Activated naive CD4-positive, alpha-beta T cell treated with anti-CD3 and anti-CD28 coated beads, Interleukin-2, amount 50 U/mL, for 16 hours (primary cell): ENCODE results near the gene KCNC2.

Experiments
- DNase-seq: peaks from one replicate; pipeline ENCODE4 v3.0.0-alpha.2; 2020

Gene KCNC2

GRCh38 chr12:75157385-75157784, 52.3 kb downstream of the KCNC2 start:
- DNase-seq: no peak

- no peak for DNase-seq
These were observed 53.7 kb downstream of the KCNC2 start for GRCh38 chr12:75155962-75156361.

- DNase-seq: no peak
These were observed 55.3 kb downstream of the KCNC2 start for GRCh38 chr12:75154388-75154787.

GRCh38 chr12:75139196-75139595, 70.4 kb downstream of the KCNC2 start:
- no peak for DNase-seq

GRCh38 chr12:75137896-75138295, 71.7 kb downstream of the KCNC2 start:
- DNase-seq: no peak

- DNase-seq: no peak
These were observed 74.6 kb downstream of the KCNC2 start for GRCh38 chr12:75135026-75135425.

- DNase-seq: no peak
These were observed 78.8 kb downstream of the KCNC2 start for GRCh38 chr12:75130811-75131210.

- DNase-seq: no peak
These were observed 80.4 kb downstream of the KCNC2 start for GRCh38 chr12:75129275-75129674.

GRCh38 chr12:75121036-75121705, 88.5 kb downstream of the KCNC2 start:
- DNase-seq: no peak

- DNase-seq: no peak
These were observed 89.3 kb downstream of the KCNC2 start for GRCh38 chr12:75120311-75120711.

- DNase-seq: no peak
These were observed 92.9 kb downstream of the KCNC2 start for GRCh38 chr12:75116646-75117198.

GRCh38 chr12:75115748-75116147, 93.9 kb downstream of the KCNC2 start:
- DNase-seq: no peak

GRCh38 chr12:75103822-75104221, 105.8 kb downstream of the KCNC2 start:
- DNase-seq: no peak

GRCh38 chr12:75101781-75102180, 107.9 kb downstream of the KCNC2 start:
- DNase-seq: no peak

- no peak for DNase-seq
These were observed 110.4 kb downstream of the KCNC2 start for GRCh38 chr12:75099210-75099609.

GRCh38 chr12:75097003-75097402, 112.6 kb downstream of the KCNC2 start:
- no peak for DNase-seq

- DNase-seq: no peak
These were observed 122.0 kb downstream of the KCNC2 start for GRCh38 chr12:75087654-75088053.

GRCh38 chr12:75086091-75087038, 123.3 kb downstream of the KCNC2 start:
- DNase-seq: no peak

GRCh38 chr12:75081305-75081704, 128.3 kb downstream of the KCNC2 start:
- no peak for DNase-seq

GRCh38 chr12:75080582-75080981, 129.1 kb downstream of the KCNC2 start:
- no peak for DNase-seq

- DNase-seq: no peak
These were observed 144.2 kb downstream of the KCNC2 start for GRCh38 chr12:75065482-75065881.

- DNase-seq: no peak
These were observed 146.9 kb downstream of the KCNC2 start for GRCh38 chr12:75062691-75063090.

- no peak for DNase-seq
These were observed 151.4 kb downstream of the KCNC2 start for GRCh38 chr12:75058228-75058627.

GRCh38 chr12:75048767-75049166, 160.9 kb downstream of the KCNC2 start:
- no peak for DNase-seq
